Forelimb muscle (tissue), 1 donor: ENCODE measurements around the gene SFTPB. TPM values are rescaled to one million over a fixed set of nuclear protein-coding genes. Genes with fewer than 3 reads are reported as not detected.

Experiments used
- DNase-seq: peaks from one replicate; pipeline ENCODE4 v3.0.0-alpha.2; 2013; ENCODE audit warnings: low read depth
- polyA plus RNA-seq: library from polyadenylated mRNA; unstranded; fragments of 120-200 nt; gene quantifications from one replicate; pipeline ENCODE4 v1.2.1, GENCODE V29; 2013; ENCODE audit not compliant: insufficient read length

Gene SFTPB
- polyA plus RNA-seq, 1 donor: 0.08 TPM

DNA sequence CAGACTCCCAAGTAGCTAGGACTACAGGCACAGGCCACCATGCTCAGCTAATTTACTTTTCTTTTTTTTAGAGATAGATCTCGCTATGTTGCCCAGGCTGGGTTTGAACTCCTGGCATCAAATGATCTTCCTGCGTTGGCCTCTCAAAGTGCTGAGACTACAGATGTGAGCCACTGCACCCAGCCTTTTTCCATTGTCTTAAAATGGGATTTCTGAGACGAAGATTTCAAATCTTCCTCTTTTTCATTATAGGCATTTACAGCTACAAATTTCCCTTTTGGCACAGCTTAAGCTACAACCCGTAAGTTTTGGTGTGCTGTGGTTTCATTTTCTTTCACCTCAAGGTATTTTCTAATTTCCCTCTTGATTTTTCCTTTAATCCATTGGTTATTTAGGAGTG is 34.8 kb upstream of the SFTPB start:
- no peak for DNase-seq

DNA sequence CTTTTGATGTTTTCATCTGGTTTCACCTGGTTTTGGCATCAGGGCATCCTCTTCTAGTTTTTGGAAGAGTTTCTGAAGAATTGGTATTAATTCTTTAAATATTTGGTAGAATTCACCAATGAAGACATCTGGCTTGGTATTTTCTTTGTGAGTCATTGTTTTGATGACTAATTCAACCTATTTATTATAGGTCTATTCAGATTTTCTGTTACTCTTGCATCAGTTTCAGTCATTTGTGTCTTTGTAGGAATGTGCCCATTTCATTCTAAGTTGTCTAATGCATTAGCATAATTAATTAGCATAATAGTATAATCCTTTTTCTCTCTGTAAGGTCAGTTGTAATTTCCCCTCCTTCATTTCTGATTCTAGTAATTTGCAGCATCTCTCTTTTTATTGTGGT is 34.2 kb upstream of the SFTPB start:
- DNase-seq: no peak

DNA sequence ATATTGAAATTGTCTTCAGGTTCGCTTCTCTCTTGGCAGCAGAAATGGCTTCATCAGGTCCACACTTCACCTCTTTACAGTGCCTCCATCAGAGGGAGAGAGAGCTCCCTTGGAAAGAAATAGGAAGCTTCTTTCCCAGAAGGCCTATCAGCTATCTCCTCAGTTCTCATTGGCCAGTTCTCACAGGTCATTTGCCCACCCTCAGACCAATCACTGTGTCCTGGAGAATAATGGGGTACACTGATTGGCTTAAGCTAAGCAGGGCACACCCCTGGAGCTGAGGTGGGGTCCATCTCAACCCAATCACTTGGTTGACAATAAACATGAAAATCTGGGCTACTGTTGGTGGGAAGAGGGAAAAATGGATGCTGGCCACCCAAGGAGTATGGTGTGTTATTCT is 31.3 kb upstream of the SFTPB start:
- no peak for DNase-seq

DNA sequence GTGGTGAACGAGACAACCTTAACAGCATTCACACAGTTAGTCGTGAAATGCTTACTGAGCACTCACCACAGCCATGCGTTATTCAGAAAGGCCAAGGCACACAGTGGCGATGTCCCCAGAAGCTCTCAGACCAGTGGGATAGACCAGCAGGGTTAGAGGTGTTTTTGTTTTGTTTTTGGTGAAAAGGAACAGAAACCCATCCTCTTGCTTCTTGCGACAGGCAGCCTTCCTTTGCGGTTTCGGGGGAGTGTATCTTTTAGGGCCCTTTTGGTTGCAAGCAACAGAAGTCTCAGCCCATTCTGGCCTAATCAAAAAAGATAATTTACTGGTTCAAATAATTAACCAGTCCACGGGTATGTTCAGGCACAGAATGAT is 30.9 kb upstream of the SFTPB start:
- DNase-seq: no peak

DNA sequence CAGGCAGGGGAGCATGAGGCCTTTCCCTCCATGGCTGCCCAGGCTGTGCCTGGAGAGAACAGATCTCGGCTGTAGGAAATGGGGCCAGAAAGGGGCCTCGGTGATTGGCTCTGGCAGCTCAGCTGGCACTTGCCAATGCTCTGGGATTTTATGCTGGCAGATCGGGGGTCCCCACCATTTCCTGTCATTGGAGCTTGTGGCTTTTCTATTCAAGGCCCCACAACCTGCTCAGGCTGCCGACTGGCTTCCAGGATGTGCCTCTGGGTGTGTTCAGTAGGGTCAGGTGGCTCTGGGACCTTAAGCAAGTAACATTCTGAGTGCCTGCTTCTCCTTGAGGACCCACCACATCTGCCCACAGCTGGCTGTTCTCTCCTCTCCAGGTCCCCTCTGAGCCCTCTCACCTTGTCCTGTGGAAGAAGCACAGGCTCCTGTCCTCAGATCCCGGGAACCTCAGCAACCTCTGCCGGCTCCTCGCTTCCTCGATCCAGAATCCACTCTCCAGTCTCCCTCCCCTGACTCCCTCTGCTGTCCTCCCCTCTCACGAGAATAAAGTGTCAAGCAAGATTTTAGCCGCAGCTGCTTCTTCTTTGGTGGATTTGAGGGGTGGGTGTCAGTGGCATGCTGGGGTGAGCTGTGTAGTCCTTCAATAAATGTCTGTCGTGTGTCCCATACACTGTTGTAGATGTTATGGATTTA is 30.3 kb upstream of the SFTPB start:
- DNase-seq: no peak

DNA sequence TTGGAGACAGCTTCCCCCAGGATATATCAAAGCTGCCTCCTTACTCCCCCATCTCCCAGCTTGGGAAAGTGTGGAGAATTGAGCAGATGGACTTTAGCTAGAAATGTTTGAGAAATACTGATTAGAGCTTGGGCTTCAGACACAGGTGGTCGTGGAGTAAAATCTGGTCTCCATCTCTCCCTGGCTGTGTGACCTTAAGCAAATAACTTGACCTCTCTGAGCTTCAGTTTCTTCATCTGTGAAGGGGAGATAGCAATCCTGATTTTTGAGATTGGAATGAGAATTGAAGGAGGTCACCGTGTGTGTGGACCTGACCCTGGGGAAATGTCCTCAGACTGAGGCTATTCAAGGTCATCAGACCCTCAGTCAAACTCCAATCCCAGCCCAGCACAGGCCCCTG is 29.7 kb upstream of the SFTPB start:
- DNase-seq: no peak

DNA sequence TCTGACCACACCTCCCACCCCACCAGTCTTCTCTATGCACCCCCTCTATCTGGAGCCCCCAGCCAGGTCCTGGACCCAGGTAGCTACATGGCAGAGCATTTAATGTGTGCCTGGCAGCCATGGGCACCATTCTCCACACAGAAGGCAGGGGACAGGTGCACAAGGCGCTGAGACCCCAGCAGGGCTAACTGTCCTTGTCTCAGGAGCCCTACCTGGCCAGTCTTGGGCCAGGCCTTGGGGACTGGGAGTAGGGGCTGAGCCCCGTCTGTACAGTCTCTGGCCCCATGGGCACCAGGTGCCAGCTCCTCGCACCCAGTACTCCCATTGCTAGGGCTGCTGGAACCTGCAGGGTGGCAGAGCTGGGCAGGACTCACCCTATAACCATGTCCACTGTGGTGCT is 29.1 kb upstream of the SFTPB start:
- DNase-seq: no peak

DNA sequence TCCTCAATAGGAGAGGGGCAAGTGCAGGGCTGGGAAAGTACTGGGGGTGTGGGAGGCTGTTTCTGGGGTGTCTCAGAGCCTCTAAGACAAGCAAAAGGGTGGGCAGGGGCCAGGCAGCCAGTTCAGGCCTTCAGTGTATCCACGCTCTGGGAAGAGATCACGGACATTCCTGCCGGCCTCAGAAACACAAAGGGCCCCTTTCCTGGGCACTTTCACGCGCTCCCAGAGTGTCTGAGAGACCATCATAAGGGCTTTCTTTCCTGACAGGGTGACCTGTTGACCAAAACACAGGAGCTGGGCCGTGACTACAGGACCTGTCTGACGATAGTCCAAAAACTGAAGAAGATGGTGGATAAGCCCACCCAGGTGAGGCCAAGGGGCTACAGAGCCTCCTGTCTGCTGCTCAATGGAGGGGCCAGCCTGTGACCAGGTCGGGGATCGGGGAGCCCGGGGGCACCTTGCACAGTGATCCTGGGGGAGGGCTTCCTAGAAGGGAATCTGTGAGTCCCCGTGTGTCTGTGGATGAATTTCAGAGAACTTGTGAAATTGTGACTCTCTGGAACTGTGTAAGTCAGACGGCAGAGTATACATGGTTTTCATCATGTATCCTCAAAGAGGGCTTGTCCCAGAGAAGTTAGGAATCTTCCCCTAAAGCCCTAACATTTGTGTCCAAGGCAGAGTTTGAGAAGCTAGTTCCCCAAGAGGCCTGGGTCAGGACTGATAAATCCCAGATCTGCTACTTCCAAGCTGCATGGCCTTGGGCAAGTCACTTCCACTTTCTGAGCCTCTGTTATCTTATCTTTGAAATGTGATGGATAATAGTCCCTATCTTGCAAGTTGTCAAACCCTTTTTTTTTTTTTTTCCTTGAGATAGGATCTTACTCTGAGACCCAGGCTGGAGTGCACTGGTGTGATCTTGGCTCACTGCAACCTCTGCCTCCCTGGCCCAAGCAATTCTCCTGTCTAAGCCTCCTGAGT is 28.0 kb upstream of the SFTPB start:
- no peak for DNase-seq

DNA sequence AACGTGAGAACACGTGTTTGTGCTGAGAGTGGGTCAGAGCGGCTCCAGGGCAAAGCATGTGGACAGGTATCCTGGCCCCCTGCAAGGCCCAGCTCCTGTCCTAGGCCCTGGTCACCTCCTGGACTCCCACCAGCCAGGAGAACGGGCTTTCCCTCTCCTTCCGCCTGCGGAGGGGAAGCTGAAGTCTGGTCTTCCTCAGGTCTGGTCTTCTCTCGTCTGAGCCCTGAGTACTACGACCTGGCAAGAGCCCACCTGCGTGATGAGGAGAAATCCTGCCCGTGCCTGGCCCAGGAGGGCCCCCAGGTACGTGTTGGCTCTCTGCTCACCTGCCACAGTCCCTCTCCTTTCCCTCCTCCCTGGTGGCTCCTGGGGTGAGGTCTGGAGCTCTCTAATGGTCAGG is 27.1 kb upstream of the SFTPB start:
- no peak for DNase-seq

DNA sequence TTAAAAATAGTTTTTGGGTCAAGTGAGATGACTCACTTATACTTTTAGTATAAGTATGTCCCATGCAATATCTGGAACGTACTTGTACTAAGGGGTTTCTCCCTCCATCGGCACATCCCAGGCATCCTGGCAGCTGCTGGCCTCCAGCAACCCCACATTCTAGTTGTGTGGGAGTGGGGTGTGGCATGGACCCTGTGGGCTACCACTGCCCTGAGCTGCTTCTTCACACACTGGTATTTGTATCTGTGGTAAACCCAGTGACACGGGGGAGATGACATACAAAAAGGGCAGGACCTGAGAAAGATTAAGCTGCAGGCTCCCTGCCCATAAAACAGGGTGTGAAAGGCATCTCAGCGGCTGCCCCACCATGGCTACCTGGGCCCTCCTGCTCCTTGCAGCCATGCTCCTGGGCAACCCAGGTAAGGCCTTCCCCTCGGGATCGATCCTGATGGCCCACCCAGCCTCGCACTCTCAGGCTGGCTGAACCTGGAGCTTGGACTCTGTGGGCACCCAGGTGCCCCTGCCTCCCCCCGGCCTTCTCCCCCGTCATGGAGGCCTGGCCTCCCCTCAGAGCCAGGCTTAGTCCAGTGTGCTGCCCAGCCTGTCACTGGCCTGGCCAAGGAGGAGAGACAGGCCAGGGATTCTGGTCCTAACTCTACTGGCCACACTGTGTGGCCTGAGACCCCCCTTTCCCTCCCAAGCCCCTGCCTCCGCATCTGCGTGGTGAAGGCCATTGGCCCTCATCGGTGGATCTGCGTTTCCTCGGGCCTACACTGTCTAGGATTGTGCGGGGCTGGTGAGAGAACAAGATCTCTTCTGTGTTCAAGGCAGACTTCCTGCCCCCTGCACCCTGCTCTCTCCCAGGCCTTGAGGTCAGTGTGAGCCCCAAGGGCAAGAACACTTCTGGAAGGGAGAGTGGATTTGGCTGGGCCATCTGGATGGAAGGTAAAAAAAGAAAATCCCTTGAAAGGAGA is 26.3 kb upstream of the SFTPB start, which contains the start of gene GNLY:
TSS of gene GNLY (plus strand) at position 307 of the 974 bp plus-strand sequence. CDS start at position 368, 61 bp downstream.
- no peak for DNase-seq

DNA sequence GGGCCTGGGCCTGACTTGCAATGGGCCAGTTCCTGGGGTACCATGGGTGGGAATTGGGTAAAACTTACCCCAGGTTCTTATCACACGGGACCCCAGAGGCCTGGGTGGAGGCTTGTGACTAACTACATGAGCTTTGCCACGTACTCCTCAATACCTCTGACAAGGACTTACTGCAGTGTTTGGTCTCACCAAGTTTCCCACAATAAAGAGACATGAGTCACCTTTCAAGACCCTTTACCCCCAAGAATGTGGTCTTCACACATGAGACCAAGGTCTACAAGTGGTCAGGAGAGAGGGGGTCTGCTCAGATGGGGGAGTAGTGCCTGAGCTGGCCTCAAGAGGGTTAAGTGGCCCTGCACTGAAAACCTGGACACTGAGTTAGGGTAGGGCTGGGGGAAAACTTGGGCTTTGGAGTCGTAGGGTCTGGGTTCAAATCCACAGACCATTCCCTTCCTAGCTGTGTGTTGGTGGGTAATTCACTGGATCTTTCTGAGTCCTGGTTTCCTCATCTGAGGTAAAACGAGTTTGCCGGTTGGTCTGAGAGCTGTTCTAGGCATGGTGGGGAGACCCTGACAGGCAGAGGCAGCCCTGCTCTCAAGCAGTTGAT is 24.1 kb upstream of the SFTPB start:
- no peak for DNase-seq

DNA sequence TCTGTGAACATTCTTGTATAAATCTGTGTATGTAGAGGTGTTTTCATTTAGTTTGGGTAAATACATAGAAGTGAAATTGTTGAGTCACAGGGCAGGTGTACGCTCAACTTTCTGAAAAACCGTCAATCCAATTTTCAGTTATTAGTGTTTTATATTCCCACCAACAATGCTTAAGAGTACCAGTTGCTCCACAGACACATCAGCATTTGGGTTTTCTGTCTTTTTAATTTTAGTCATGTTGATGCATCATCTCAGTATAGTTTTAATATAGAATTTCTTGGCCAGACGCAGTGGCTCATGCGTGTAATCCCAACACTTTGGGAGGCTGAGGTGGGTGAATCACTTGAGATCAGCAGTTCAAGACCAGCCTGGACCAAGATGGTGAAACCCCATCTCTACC is 22.9 kb upstream of the SFTPB start:
- no peak for DNase-seq

DNA sequence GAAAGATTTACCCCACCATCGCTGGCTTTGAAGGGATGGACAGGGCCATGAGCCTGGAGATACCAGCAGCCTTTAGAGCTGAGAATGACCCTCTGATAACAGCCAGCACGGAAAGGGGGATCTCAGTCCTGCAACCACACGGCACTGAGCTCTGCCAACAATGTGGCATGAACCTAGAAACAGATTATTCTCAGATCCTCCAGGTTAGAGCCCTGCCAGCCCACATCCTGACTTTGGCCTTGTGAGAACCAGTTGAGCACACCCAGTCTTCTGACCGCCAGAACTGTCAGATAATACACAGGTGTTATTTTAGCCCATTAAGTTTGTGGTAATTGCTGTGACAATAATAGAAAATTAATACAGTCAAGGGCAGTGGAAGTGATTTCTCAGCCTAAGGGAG is 16.8 kb upstream of the SFTPB start:
- DNase-seq: no peak

DNA sequence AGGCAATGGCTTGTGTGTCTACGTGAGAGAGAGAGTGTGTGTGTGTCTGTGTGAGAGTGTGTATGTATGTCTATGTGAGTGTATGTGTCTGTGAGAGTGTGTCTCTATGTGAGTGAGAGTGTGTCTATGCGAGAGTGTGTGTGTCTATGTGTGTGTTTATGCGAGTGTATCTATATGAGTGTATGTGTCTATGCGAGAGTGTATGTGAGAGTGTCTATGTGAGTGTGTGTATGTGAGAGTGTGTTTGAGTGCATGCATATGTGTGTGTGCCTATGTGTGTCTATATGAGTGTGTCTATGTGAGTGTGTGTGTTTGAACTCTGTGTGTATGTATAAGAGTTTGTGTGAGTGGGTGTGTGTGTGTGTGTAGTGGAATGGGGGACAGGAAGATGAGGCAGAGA is 16.4 kb upstream of the SFTPB start:
- DNase-seq: no peak

DNA sequence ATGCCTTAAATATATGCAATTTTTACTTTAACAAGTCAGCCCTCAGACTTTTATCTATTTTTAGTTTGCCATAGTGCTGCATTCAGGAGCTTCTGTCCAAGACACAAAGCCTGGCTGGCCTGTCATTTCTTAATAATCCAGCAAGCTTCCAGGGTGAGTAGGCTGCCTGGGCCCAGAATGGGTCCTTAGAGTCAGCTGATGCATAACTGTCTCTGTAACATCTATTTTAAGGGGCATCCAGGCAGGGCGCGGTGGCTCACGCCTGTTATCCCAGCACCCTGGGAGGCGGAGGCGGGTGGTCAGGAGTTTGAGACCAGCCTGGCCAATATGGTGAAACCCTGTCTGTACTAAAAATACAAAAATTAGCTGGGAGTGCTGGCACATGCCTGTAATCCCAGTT is 14.4 kb upstream of the SFTPB start:
- no peak for DNase-seq

DNA sequence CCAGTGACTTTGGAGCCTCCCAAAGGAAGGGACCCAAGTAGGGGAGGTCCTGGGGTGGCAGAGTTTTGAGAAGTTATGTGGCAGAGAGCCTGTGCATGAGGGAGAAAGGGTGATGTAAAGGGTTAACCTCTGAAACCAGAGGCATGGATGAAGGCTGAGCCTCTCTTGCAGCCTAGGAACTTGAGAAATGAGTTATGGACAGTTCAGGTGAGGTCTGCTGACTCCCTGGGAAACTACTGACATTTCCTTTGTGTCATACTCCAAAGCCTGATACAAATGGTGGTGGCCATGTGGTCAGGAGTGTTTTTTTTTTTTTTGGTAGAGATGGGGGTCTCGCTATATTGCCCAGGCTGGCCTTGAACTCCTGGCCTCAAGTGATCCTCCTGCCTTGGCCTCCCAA is 13.8 kb upstream of the SFTPB start:
- no peak for DNase-seq

DNA sequence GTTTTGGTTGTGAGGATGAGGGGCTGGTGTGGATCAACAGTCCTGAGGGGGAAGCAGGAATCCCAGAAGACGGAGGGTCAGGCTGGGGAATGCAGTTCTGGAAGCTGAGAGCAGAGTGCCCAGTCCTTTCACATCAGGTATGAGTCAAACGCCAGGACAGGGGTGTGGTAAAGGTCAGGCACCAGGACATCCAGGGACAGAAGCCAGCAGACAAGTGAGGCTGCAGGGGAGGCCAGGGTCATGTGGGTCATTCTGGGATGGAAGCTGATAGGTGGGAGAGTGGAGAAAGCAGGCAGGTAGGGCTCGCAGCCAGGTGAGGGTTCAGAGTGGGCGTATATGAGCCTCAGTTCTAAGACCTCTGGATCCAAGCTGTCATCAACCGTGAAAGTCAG is 13.4 kb upstream of the SFTPB start:
- DNase-seq: no peak

DNA sequence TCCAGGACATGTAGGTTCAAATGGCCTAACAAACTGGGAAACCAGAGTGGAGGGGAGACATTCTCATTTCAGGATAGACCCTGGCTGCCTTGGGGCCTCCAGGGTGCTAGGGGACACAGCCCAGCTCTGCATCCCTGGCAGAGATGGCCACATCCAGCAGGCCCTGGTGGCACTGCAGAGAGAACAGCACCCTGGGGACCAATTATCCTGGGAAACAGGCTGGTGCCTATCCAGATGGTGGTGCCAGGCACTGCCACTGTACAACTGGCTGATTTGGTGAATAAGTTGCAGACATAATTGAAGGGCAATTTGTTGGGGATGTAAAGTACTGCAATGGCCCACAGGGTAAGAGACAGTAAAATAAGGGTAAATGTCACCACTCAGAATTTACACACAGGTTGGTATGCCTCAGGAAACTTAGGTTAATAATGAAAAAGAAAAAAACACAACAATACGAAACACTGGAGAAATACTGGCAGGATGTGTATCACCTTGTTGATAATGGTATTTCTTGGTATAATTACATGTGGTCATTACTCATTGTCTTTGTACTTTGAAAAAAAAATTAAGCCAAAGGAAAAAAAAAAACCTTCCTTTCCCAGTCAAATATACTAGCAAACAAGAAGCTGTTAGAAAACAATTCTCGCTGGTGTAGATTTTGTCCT is 12.8 kb upstream of the SFTPB start:
- no peak for DNase-seq

DNA sequence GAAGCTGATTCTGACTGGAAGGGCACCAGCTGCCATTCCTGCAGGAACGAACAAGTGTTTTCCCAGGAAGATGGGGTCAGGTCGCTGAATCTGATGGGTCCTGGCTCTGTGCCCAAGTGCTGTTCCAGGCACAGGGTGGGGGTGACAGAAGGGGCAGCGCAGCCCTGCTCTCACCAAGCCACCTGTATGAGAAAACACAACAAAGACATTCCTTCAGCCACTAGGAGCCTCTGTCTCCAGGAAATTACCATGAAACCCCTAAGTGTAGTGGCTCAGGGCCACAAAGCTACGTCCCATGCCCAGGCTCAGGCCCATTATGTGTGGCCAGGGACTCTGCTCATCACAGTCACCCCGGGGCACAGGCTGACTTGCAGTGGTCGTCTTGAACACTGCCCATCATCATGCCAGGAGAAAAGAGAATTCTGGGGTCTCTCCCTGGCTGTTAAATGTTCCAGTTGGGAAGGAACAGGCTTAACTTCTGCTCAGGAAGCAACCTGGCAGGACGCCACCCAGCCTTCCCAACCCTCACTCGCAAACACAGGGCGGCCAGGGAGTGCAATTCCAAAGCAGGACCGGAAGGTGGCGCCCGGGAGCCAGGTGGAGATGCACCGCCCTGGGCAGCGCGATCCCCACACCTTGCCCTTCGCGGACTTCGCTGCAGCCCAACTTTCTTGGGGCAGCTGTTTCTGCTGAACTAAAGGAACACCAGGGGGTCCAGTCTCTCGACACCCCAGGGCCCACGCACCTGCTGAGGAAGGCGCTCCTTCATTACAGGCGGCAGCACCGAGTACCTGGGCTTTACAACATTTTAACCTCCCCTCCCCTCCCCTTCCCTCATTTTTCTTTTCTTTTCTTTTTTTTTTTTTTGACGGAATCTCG is 11.0 kb upstream of the SFTPB start:
- DNase-seq: peak; percentile 19

DNA sequence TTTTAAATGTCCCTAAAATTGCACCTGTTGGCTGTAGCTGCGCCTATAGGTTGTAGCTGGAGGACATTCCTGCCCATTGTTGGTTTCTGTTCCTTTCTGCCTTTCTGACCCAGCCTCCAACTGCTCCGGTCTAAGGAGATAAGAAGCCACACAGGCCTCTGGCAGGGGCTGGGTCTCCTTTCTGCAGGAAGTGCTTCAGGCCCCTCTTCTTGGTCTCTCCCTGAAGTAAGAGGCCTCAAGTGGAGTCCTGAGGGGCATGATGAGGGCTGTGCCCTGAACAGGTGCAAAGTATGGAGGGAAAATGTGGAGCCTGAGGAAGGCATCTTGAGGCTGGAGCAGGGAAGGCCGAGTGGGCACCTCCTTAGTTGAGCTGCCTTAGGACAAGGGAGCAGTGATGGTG is 10.4 kb upstream of the SFTPB start:
- no peak for DNase-seq
